ENCODE data around the gene PLA2R1. TPM values are rescaled to one million over a fixed set of nuclear protein-coding genes. Genes with fewer than 3 reads are reported as not detected.

PLA2R1 gene
- total RNA-seq, 1 donor = not detected

- no peaks in the 10 kb centered on the region for H3K27me3 ChIP-seq (ENCODE audit: insufficient read depth, low read length)
- H3K4me3 ChIP-seq (ENCODE audit: low read length) = no peak overlapping the region
- H3K9me3 ChIP-seq (ENCODE audit: low read depth, low read length) = no peaks in the 10 kb centered on the region
- H3K4me1 ChIP-seq (ENCODE audit: insufficient read depth, low read length) = no peaks in the 10 kb centered on the region
Measured at GRCh38 chr2:160028431-160029269, 33.8 kb downstream of the PLA2R1 start.

GRCh38 chr2:160022162-160022561 lies 40.3 kb downstream of the PLA2R1 start:
- Histone ChIP-seq H3K4me1 (ENCODE audit: insufficient read depth, low read length) (no peaks in the 10 kb centered on the region), H3K9me3 (ENCODE audit: low read depth, low read length) (peaks cover 8% of the 10 kb centered on the region), H3K27me3 (ENCODE audit: insufficient read depth, low read length) (no peaks in the 10 kb centered on the region), H3K4me3 (ENCODE audit: low read length) (no peak overlapping the region)

- H3K27me3 ChIP-seq (ENCODE audit: insufficient read depth, low read length) = no peaks in the 10 kb centered on the region
Measured at GRCh38 chr2:160019374-160020090, 42.9 kb downstream of the PLA2R1 start.

GRCh38 chr2:160015746-160016145 lies 46.7 kb downstream of the PLA2R1 start:
- Histone ChIP-seq H3K27me3 (ENCODE audit: insufficient read depth, low read length) (no peaks in the 10 kb centered on the region), H3K4me1 (ENCODE audit: insufficient read depth, low read length) (no peaks in the 10 kb centered on the region), H3K9me3 (ENCODE audit: low read depth, low read length) (no peaks in the 10 kb centered on the region), H3K4me3 (ENCODE audit: low read length) (no peak overlapping the region)

More at GRCh38 chr2:160019374-160020090, 42.9 kb downstream of the PLA2R1 start:
- H3K4me1 ChIP-seq (ENCODE audit: insufficient read depth, low read length) = no peaks in the 10 kb centered on the region
- H3K4me3 ChIP-seq (ENCODE audit: low read length) = no peak overlapping the region
- H3K9me3 ChIP-seq (ENCODE audit: low read depth, low read length) = peaks cover 8% of the 10 kb centered on the region

- H3K9me3 ChIP-seq (ENCODE audit: low read depth, low read length) = no peaks in the 10 kb centered on the region
- H3K27me3 ChIP-seq (ENCODE audit: insufficient read depth, low read length) = no peaks in the 10 kb centered on the region
- H3K4me1 ChIP-seq (ENCODE audit: insufficient read depth, low read length) = no peaks in the 10 kb centered on the region
- no peak overlapping the region for H3K4me3 ChIP-seq (ENCODE audit: low read length)
Measured at GRCh38 chr2:160014227-160014626, 48.2 kb downstream of the PLA2R1 start.

GRCh38 chr2:160010361-160011145 lies 51.9 kb downstream of the PLA2R1 start:
- no peaks in the 10 kb centered on the region for H3K4me1 ChIP-seq (ENCODE audit: insufficient read depth, low read length)
- no peak overlapping the region for H3K4me3 ChIP-seq (ENCODE audit: low read length)
- no peaks in the 10 kb centered on the region for H3K9me3 ChIP-seq (ENCODE audit: low read depth, low read length)
- H3K27me3 ChIP-seq (ENCODE audit: insufficient read depth, low read length) = no peaks in the 10 kb centered on the region

GRCh38 chr2:160007111-160007510 lies 55.3 kb downstream of the PLA2R1 start:
- Histone ChIP-seq H3K4me1 (ENCODE audit: insufficient read depth, low read length) (no peaks in the 10 kb centered on the region), H3K27me3 (ENCODE audit: insufficient read depth, low read length) (no peaks in the 10 kb centered on the region), H3K9me3 (ENCODE audit: low read depth, low read length) (no peaks in the 10 kb centered on the region), H3K4me3 (ENCODE audit: low read length) (no peak overlapping the region)

- no peaks in the 10 kb centered on the region for H3K4me1 ChIP-seq (ENCODE audit: insufficient read depth, low read length)
- H3K27me3 ChIP-seq (ENCODE audit: insufficient read depth, low read length) = no peaks in the 10 kb centered on the region
- H3K9me3 ChIP-seq (ENCODE audit: low read depth, low read length) = no peaks in the 10 kb centered on the region
- no peak overlapping the region for H3K4me3 ChIP-seq (ENCODE audit: low read length)
Measured at GRCh38 chr2:160006475-160006874, 55.9 kb downstream of the PLA2R1 start.

- Histone ChIP-seq H3K27me3 (ENCODE audit: insufficient read depth, low read length) (no peaks in the 10 kb centered on the region), H3K4me1 (ENCODE audit: insufficient read depth, low read length) (no peaks in the 10 kb centered on the region), H3K4me3 (ENCODE audit: low read length) (no peak overlapping the region), H3K9me3 (ENCODE audit: low read depth, low read length) (no peaks in the 10 kb centered on the region)
Measured at GRCh38 chr2:160005908-160006307, 56.5 kb downstream of the PLA2R1 start.

- Histone ChIP-seq H3K4me3 (ENCODE audit: low read length) (no peak overlapping the region), H3K9me3 (ENCODE audit: low read depth, low read length) (no peaks in the 10 kb centered on the region), H3K27me3 (ENCODE audit: insufficient read depth, low read length) (no peaks in the 10 kb centered on the region), H3K4me1 (ENCODE audit: insufficient read depth, low read length) (no peaks in the 10 kb centered on the region)
Measured at GRCh38 chr2:160005476-160005875, 56.9 kb downstream of the PLA2R1 start.

- peaks cover 3% of the 10 kb centered on the region for H3K27me3 ChIP-seq (ENCODE audit: insufficient read depth, low read length)
- H3K9me3 ChIP-seq (ENCODE audit: low read depth, low read length) = no peaks in the 10 kb centered on the region
- no peaks in the 10 kb centered on the region for H3K4me1 ChIP-seq (ENCODE audit: insufficient read depth, low read length)
- no peak overlapping the region for H3K4me3 ChIP-seq (ENCODE audit: low read length)
Measured at GRCh38 chr2:159998961-159999360, 63.5 kb downstream of the PLA2R1 start.

GRCh38 chr2:159998243-159998642 lies 64.2 kb downstream of the PLA2R1 start:
- Histone ChIP-seq H3K9me3 (ENCODE audit: low read depth, low read length) (no peaks in the 10 kb centered on the region), H3K27me3 (ENCODE audit: insufficient read depth, low read length) (peaks cover 3% of the 10 kb centered on the region), H3K4me3 (ENCODE audit: low read length) (no peak overlapping the region), H3K4me1 (ENCODE audit: insufficient read depth, low read length) (no peaks in the 10 kb centered on the region)

GRCh38 chr2:159996792-159997546 lies 65.4 kb downstream of the PLA2R1 start:
- H3K4me3 ChIP-seq (ENCODE audit: low read length) = no peak overlapping the region
- peaks cover 3% of the 10 kb centered on the region for H3K27me3 ChIP-seq (ENCODE audit: insufficient read depth, low read length)
- H3K9me3 ChIP-seq (ENCODE audit: low read depth, low read length) = no peaks in the 10 kb centered on the region
- H3K4me1 ChIP-seq (ENCODE audit: insufficient read depth, low read length) = no peaks in the 10 kb centered on the region

- Histone ChIP-seq H3K27me3 (ENCODE audit: insufficient read depth, low read length) (peaks cover 3% of the 10 kb centered on the region), H3K9me3 (ENCODE audit: low read depth, low read length) (no peaks in the 10 kb centered on the region), H3K4me1 (ENCODE audit: insufficient read depth, low read length) (no peaks in the 10 kb centered on the region), H3K4me3 (ENCODE audit: low read length) (no peak overlapping the region)
Measured at GRCh38 chr2:159995038-159995437, 67.4 kb downstream of the PLA2R1 start.

Data from mononuclear cell (primary cell).